ENCODE data around the gene PHF24.
"Not testable (repeated sequence)": the region's sequence is repeated elsewhere in the genome, so short reads cannot be mapped to it uniquely, and the experiment has no call there.

Gene PHF24

GRCh38 chr9:34996181-34996904 lies 38.3 kb downstream of the PHF24 start:
- DNase-seq (ENCODE audit: low read depth in 2 of 3, low spot score in 2 of 3), result no peak

GRCh38 chr9:34996905-34997279 lies 38.8 kb downstream of the PHF24 start:
- no peak for DNase-seq (ENCODE audit: low read depth in 2 of 3, low spot score in 2 of 3)

- DNase-seq (ENCODE audit: low read depth in 2 of 3, low spot score in 2 of 3), result no peak
Measured at GRCh38 chr9:34997379-34997781, 39.3 kb downstream of the PHF24 start.

- DNase-seq (ENCODE audit: low read depth in 2 of 3, low spot score in 2 of 3), result no peak
Measured at GRCh38 chr9:34998266-34998665, 40.2 kb downstream of the PHF24 start.

- no peak for DNase-seq (ENCODE audit: low read depth in 2 of 3, low spot score in 2 of 3)
Measured at GRCh38 chr9:34999576-34999975, 41.5 kb downstream of the PHF24 start.

- no peak for DNase-seq (ENCODE audit: low read depth in 2 of 3, low spot score in 2 of 3)
Measured at GRCh38 chr9:35000535-35001284, 42.6 kb downstream of the PHF24 start.

GRCh38 chr9:35001285-35001677 lies 43.2 kb downstream of the PHF24 start:
- no peak for DNase-seq (ENCODE audit: low read depth in 2 of 3, low spot score in 2 of 3)

- DNase-seq (ENCODE audit: low read depth in 2 of 3, low spot score in 2 of 3), result no peak
Measured at GRCh38 chr9:35001803-35002502, 43.9 kb downstream of the PHF24 start.

- no peak for DNase-seq (ENCODE audit: low read depth in 2 of 3, low spot score in 2 of 3)
Measured at GRCh38 chr9:35002623-35003022, 44.5 kb downstream of the PHF24 start.

- DNase-seq (ENCODE audit: low read depth in 2 of 3, low spot score in 2 of 3), result not testable (repeated sequence)
Measured at GRCh38 chr9:35004299-35004698, 46.2 kb downstream of the PHF24 start.

- no peak for DNase-seq (ENCODE audit: low read depth in 2 of 3, low spot score in 2 of 3)
Measured at GRCh38 chr9:35010351-35010958, 52.4 kb downstream of the PHF24 start.

GRCh38 chr9:35014517-35014916 lies 56.4 kb downstream of the PHF24 start:
- no peak for DNase-seq (ENCODE audit: low read depth in 2 of 3, low spot score in 2 of 3)

- DNase-seq (ENCODE audit: low read depth in 2 of 3, low spot score in 2 of 3), result not testable (repeated sequence)
Measured at GRCh38 chr9:35023443-35023842, 65.4 kb downstream of the PHF24 start.

- DNase-seq (ENCODE audit: low read depth in 2 of 3, low spot score in 2 of 3), result no peak
Measured at GRCh38 chr9:35026671-35027070, 68.6 kb downstream of the PHF24 start.

- no peak for DNase-seq (ENCODE audit: low read depth in 2 of 3, low spot score in 2 of 3)
Measured at GRCh38 chr9:35027374-35027773, 69.3 kb downstream of the PHF24 start.

GRCh38 chr9:35027860-35028259 lies 69.8 kb downstream of the PHF24 start:
- no peak for DNase-seq (ENCODE audit: low read depth in 2 of 3, low spot score in 2 of 3)

GRCh38 chr9:35028341-35028740 lies 70.3 kb downstream of the PHF24 start:
- no peak for DNase-seq (ENCODE audit: low read depth in 2 of 3, low spot score in 2 of 3)

GRCh38 chr9:35029241-35029640 lies 71.2 kb downstream of the PHF24 start:
- DNase-seq (ENCODE audit: low read depth in 2 of 3, low spot score in 2 of 3), result no peak

GRCh38 chr9:35029852-35030251 lies 71.8 kb downstream of the PHF24 start:
- DNase-seq (ENCODE audit: low read depth in 2 of 3, low spot score in 2 of 3), result no peak
